ENCODE data around the gene SLC38A7. TPM values are rescaled to one million over a fixed set of nuclear protein-coding genes. Genes with fewer than 3 reads are reported as not detected.

Gene SLC38A7
- total RNA-seq, 1 experiment from 2014 or later: 7.3 TPM

- intact Hi-C loops (cut with micrococcal nuclease): loop anchor here (1.0 kb wide), 1 partner anchor 78 kb away; no protein-coding TSS in a partner anchor
- Histone ChIP-seq H3K9me3 (ENCODE audit: low read length) (no peaks in the 10 kb centered on the region), H3K9me2 (replicated peaks; ENCODE audit: low read length) (no peaks in the 10 kb centered on the region), H3K4me1 (ENCODE audit: insufficient read depth, low read length) (no peaks in the 10 kb centered on the region), H3K79me2 (ENCODE audit: low read length) (no peaks in the 10 kb centered on the region), H3K4me3 (ENCODE audit: low read length) (no peak overlapping the region), H3K27me3 (ENCODE audit: low read length) (no peaks in the 10 kb centered on the region), H3K4me2 (ENCODE audit: low read length) (no peak overlapping the region), H4K20me1 (ENCODE audit: low read length) (no peaks in the 10 kb centered on the region), H3K27ac (ENCODE audit: low read length) (no peak overlapping the region), H3K36me3 (ENCODE audit: low read depth, low read length) (no peaks in the 10 kb centered on the region), H3F3A (ENCODE audit: low read length, unreplicated experiment) (no peaks in the 10 kb centered on the region), H2AFZ (ENCODE audit: low read length) (no peak overlapping the region), H3K9ac (ENCODE audit: low read length) (no peak overlapping the region)
- ChIA-PET POLR2A (ENCODE audit: unreplicated experiment) (no interaction called here), CTCF (interaction anchor here (1.1 kb wide), 1 partner anchor 78 kb away, joined by 17 read pairs; no protein-coding TSS in a partner anchor)
- no peak for TF ChIP-seq EZH2 (IDR thresholded peaks at IDR 0.05; ENCODE audit: low read length, unreplicated experiment)
- no peak for TF ChIP-seq EZH2phosphoT487 (IDR thresholded peaks at IDR 0.05; ENCODE audit: borderline replicate concordance, low read length)
- no peak for TF ChIP-seq CTCF (conservative IDR thresholded peaks at IDR 0.05; ENCODE audit: low read depth, low read length)
- ATAC-seq (no peak), DNase-seq (no peak)
- BruUV-seq (replicated peaks): no TSS peak
Measured at GRCh38 chr16:58678269-58678668, 6.3 kb downstream of the SLC38A7 start.

- no TSS peak for BruUV-seq (replicated peaks)
- CTCF ChIA-PET: no interaction called here
Measured at GRCh38 chr16:58670946-58671583, 13.5 kb downstream of the SLC38A7 start.

More at GRCh38 chr16:58670946-58671583, 13.5 kb downstream of the SLC38A7 start:
- no peak overlapping the region for H3K9ac ChIP-seq (ENCODE audit: low read length)
- ATAC-seq (no peak), DNase-seq (no peak)
- no peaks in the 10 kb centered on the region for H3F3A ChIP-seq (ENCODE audit: low read length, unreplicated experiment)
- no peaks in the 10 kb centered on the region for H4K20me1 ChIP-seq (ENCODE audit: low read length)
- no peaks in the 10 kb centered on the region for H3K9me2 ChIP-seq (replicated peaks; ENCODE audit: low read length)
- TF ChIP-seq EZH2phosphoT487 (IDR thresholded peaks at IDR 0.05; ENCODE audit: borderline replicate concordance, low read length): no peak
- no peak for TF ChIP-seq EZH2 (IDR thresholded peaks at IDR 0.05; ENCODE audit: low read length, unreplicated experiment)
- TF ChIP-seq CTCF (conservative IDR thresholded peaks at IDR 0.05; ENCODE audit: low read depth, low read length): no peak
- no peaks in the 10 kb centered on the region for H3K9me3 ChIP-seq (ENCODE audit: low read length)
- no peaks in the 10 kb centered on the region for H3K4me1 ChIP-seq (ENCODE audit: insufficient read depth, low read length)
- H3K36me3 ChIP-seq (ENCODE audit: low read depth, low read length): no peaks in the 10 kb centered on the region
- H3K27me3 ChIP-seq (ENCODE audit: low read length): no peaks in the 10 kb centered on the region
- POLR2A ChIA-PET (ENCODE audit: unreplicated experiment): no interaction called here
- H3K79me2 ChIP-seq (ENCODE audit: low read length): no peaks in the 10 kb centered on the region
- H3K4me3 ChIP-seq (ENCODE audit: low read length): no peak overlapping the region
- H3K4me2 ChIP-seq (ENCODE audit: low read length): no peak overlapping the region
- intact Hi-C loops (cut with micrococcal nuclease): no loop called here
- H3K27ac ChIP-seq (ENCODE audit: low read length): no peak overlapping the region
- H2AFZ ChIP-seq (ENCODE audit: low read length): no peak overlapping the region
